HFF-Myc (cell line): ENCODE results near the gene IRS2.

Experiments used
- DNase-seq: peaks from one replicate; pipeline ENCODE4 v3.0.0-alpha.2; 2011; ENCODE audit warnings: low read depth; ENCODE audit errors: extremely low read depth
- H3K4me3 ChIP-seq: replicated peaks from 2 replicates; pipeline ENCODE4 v1.5.1; 2011; ENCODE audit warnings: low read depth, mild to moderate bottlenecking, control low read depth, low read length
- TF ChIP-seq, protein P1 (sequence below): IDR thresholded peaks from 2 replicates; pipeline ENCODE4 v1.5.1; 2012; ENCODE audit warnings: mild to moderate bottlenecking, low read depth, low read length, control low read depth; ENCODE audit errors: missing control alignments

IRS2 gene

DNA sequence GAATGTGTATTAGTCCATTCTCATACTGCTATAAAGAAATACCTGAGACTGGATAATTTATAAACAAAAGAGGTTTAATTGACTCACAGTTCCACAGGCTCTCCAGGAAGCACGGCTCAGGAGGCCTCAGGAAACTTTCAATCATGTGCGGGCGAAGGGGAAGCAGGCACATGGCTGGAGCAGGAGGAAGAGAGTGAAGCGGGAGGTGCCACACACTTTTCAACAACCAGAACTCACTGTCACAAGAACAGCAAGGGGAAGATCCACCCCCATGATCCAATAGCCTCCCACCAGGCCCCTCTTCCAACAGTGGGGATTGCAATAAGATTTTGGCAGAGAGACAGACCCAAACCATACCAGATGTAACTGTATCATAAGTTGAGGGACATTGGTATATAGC lies 72.7 kb downstream of the IRS2 start:
- H3K4me3 ChIP-seq, result no peak overlapping the region
- DNase-seq, result no peak
- TF ChIP-seq, protein P1, sequence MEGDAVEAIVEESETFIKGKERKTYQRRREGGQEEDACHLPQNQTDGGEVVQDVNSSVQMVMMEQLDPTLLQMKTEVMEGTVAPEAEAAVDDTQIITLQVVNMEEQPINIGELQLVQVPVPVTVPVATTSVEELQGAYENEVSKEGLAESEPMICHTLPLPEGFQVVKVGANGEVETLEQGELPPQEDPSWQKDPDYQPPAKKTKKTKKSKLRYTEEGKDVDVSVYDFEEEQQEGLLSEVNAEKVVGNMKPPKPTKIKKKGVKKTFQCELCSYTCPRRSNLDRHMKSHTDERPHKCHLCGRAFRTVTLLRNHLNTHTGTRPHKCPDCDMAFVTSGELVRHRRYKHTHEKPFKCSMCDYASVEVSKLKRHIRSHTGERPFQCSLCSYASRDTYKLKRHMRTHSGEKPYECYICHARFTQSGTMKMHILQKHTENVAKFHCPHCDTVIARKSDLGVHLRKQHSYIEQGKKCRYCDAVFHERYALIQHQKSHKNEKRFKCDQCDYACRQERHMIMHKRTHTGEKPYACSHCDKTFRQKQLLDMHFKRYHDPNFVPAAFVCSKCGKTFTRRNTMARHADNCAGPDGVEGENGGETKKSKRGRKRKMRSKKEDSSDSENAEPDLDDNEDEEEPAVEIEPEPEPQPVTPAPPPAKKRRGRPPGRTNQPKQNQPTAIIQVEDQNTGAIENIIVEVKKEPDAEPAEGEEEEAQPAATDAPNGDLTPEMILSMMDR, result no peak

GRCh38 chr13:109712124-109712722 lies 74.2 kb downstream of the IRS2 start:
- no peak overlapping the region for H3K4me3 ChIP-seq
- TF ChIP-seq, protein P1, result no peak
- no peak for DNase-seq

- TF ChIP-seq, protein P1, result no peak
- DNase-seq, result no peak
Observed at GRCh38 chr13:109707742-109708617, 78.4 kb downstream of the IRS2 start.

GRCh38 chr13:109707044-109707741 lies 79.2 kb downstream of the IRS2 start:
- no peak for DNase-seq
- TF ChIP-seq, protein P1, result no peak
- H3K4me3 ChIP-seq, result no peak overlapping the region

More at GRCh38 chr13:109707742-109708617, 78.4 kb downstream of the IRS2 start:
- no peak overlapping the region for H3K4me3 ChIP-seq

- DNase-seq, result no peak
- no peak overlapping the region for H3K4me3 ChIP-seq
- TF ChIP-seq, protein P1, result no peak
Observed at GRCh38 chr13:109706015-109706715, 80.2 kb downstream of the IRS2 start.
